Measurements from ENCODE around the gene E2F2. TPM values are rescaled to one million over a fixed set of nuclear protein-coding genes. Genes with fewer than 3 reads are reported as not detected.

The E2F2 gene
- polyA plus RNA-seq, 1 donor from 2014 or later, result 2.2 TPM

GRCh38 chr1:23461050-23461449 lies 70.0 kb downstream of the E2F2 start:
- Mint-ChIP-seq H3K27ac (no peak overlapping the region), H3K9me3 (no peaks in the 10 kb centered on the region), H3K27me3 (no peaks in the 10 kb centered on the region), H3K36me3 (no peaks in the 10 kb centered on the region), H3K4me3 (no peak overlapping the region), H3K4me1 (peaks cover 0 to 1% (median 0%) of the 10 kb centered on the region in 3 donors)

- Mint-ChIP-seq H3K27me3 (peaks cover under 1% of the 10 kb centered on the region), H3K27ac (no peak overlapping the region), H3K36me3 (no peaks in the 10 kb centered on the region), H3K4me1 (peaks cover 0 to 1% (median 0%) of the 10 kb centered on the region in 3 donors), H3K4me3 (no peak overlapping the region), H3K9me3 (no peaks in the 10 kb centered on the region)
Observed at GRCh38 chr1:23460519-23460918, 70.5 kb downstream of the E2F2 start.

GRCh38 chr1:23459338-23459757 lies 71.7 kb downstream of the E2F2 start:
- H3K27ac Mint-ChIP-seq, result no peak overlapping the region
- H3K4me1 Mint-ChIP-seq, result peaks cover 0 to 1% (median 0%) of the 10 kb centered on the region in 3 donors
- H3K27me3 Mint-ChIP-seq, result peaks cover 5% of the 10 kb centered on the region
- no peak overlapping the region for H3K4me3 Mint-ChIP-seq
- H3K9me3 Mint-ChIP-seq, result no peaks in the 10 kb centered on the region
- H3K36me3 Mint-ChIP-seq, result no peaks in the 10 kb centered on the region

Other genes starting within 250 kb of the E2F2 start
- 164 TPM for gene HNRNPR, start 186.9 kb downstream of the E2F2 start, polyA plus RNA-seq
- 2.5 TPM for gene ZNF436, start 161.4 kb downstream of the E2F2 start, polyA plus RNA-seq
- gene TCEA3, start 106.5 kb downstream of the E2F2 start, polyA plus RNA-seq, result 0.69 TPM
- 0.66 TPM for gene ASAP3, start 47.1 kb downstream of the E2F2 start, polyA plus RNA-seq
- 74.0 TPM for gene ID3, start 28.3 kb upstream of the E2F2 start, polyA plus RNA-seq
- 1,607 TPM for gene RPL11, start 160.6 kb upstream of the E2F2 start, polyA plus RNA-seq
- gene ELOA, start 212.2 kb upstream of the E2F2 start, polyA plus RNA-seq, result 100 TPM
- 73.6 TPM for gene PITHD1, start 247.2 kb upstream of the E2F2 start, polyA plus RNA-seq